Astrocyte of the spinal cord (primary cell): ENCODE results near the gene LOXL3.

ENCODE experiments used
- DNase-seq: peaks from one replicate; pipeline ENCODE4 v3.0.0; 2011; ENCODE audit warnings: low read depth, low spot score
- H3K4me3 ChIP-seq: 2 replicates; pipeline ENCODE4 v1.5.1; 2011; ENCODE audit warnings: low read depth, mild to moderate bottlenecking, low read length, moderate library complexity
- in situ Hi-C: cut with HindIII; loops from 2 replicates; pipeline ENCODE4 v1.10.0; 2017; ENCODE audit warnings: low sequenced_read_pairs
- TF ChIP-seq, protein P1 (sequence below): IDR thresholded peaks from 2 replicates; pipeline ENCODE4 v1.5.1; 2012; ENCODE audit warnings: low read depth, mild to moderate bottlenecking, low read length, inconsistent platforms

Gene LOXL3

DNA sequence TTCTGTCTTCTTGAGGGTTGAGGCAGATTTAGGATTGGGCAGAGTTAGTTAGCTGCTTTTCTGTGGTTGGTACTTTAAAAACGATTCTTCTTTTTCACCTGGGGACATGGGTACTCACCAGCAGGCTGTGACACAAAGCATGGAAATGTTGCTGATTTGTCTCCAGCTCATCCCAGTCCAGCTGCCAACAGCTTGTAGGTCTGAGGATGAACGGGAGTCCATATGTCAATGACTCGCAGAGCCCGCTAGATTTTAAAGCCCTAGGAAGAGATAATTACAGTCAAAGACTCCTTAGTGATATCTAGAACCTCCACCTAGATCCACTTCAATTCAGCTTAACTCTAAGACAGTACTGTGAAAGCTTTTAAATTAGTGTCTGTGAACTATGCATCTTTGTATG, 21.6 kb upstream of the LOXL3 start:
- DNase-seq: no peak
- H3K4me3 ChIP-seq: no peak overlapping the region
- TF ChIP-seq, protein P1, sequence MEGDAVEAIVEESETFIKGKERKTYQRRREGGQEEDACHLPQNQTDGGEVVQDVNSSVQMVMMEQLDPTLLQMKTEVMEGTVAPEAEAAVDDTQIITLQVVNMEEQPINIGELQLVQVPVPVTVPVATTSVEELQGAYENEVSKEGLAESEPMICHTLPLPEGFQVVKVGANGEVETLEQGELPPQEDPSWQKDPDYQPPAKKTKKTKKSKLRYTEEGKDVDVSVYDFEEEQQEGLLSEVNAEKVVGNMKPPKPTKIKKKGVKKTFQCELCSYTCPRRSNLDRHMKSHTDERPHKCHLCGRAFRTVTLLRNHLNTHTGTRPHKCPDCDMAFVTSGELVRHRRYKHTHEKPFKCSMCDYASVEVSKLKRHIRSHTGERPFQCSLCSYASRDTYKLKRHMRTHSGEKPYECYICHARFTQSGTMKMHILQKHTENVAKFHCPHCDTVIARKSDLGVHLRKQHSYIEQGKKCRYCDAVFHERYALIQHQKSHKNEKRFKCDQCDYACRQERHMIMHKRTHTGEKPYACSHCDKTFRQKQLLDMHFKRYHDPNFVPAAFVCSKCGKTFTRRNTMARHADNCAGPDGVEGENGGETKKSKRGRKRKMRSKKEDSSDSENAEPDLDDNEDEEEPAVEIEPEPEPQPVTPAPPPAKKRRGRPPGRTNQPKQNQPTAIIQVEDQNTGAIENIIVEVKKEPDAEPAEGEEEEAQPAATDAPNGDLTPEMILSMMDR: no peak
- in situ Hi-C loops: no loop called here

DNA sequence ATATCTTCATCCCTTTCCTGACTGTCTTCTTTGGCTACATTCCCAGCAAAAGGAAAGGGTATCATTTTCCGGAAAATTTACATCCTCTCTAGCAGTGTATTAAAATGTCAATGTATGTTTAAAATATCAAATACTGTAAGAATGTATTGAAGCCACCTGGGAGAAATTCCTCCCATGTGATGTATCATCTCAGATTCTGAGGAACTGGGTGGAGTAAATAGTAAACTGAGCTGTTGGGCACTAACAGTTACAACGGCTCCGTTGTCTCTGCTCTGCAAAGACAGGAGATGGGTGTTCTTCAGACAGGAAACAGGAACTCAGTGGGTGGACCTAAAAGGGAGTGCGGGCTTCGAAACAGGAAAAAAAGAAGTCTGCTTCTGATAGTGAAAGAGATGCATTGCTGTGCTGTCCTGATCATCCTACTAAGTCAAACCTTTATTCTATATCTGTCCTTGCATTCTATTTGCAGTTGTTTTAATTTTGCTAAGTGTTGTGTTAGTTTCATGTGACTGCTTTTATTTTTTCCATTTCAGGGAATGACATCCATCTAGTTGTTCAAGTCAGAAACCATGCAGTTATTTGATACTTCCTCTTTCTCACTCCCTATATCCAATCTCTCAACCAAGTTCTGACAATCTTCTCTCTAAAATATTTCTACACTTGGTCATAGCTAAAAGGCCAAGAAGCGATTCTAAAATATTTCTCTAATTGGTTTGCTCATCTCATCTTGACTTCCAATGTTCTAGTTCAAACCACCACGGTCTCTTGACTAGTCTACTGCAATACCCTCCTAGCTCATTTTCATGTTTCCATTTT, 20.2 kb upstream of the LOXL3 start:
- in situ Hi-C loops: no loop called here
- TF ChIP-seq, protein P1: no peak
- H3K4me3 ChIP-seq: no peak overlapping the region
- DNase-seq: peak; percentile 70

DNA sequence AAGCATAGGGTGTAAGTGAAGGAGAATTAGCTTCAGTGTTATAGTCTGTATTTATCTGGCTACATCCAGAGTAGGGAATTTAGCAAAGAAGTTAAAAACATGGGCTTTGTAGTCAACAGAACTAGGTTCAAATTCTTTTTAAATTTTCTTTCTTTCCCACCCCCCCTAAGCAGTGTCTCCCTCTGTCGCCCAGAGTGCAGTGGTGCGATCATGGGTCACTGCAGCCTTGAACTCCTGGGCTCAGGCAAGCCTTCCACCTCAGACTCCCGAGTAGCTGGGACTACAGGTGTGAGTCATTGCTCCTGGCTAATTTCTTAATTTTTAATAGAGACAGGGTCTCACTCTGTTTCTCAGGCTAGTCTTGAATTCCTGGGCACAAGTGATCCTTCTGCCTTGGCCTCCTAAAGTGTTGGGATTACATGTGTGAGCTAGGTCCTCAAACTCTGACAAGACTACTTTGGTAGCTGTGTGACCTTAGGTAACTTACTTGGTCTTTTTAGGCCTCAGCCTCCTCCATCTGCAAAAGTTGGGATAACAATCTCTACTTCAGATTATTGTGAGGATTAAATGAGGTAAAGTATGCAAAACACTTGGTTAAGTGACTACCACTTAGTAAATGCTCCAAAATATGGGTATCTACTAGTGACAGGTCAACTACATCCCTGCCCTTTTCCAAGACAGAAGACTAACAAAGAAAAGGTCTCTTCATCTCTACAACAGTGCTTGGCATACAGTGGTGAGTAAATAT, 18.6 kb upstream of the LOXL3 start:
- H3K4me3 ChIP-seq: no peak overlapping the region
- in situ Hi-C loops: no loop called here
- TF ChIP-seq, protein P1: no peak
- no peak for DNase-seq

DNA sequence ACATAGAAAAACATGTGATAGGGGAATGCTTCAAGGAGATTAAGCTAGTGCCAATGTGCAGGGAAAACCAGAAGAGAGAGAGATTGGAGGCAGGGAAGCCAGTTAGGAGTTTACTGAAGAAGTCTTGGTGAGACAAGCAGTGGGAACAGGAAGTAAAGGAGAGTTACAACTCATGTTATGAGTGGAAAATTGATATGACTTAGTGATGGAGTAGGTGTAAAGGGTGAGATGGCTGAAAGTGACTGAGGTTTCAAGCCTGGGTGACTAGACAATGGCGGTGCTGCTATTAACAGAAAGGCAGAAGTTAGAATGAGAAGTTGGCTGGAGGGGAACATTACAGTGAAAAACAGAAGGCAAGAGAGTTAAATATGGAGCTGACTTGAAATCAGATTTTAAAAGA, 17.3 kb upstream of the LOXL3 start:
- in situ Hi-C loops: no loop called here
- no peak overlapping the region for H3K4me3 ChIP-seq
- DNase-seq: no peak
- TF ChIP-seq, protein P1: no peak

DNA sequence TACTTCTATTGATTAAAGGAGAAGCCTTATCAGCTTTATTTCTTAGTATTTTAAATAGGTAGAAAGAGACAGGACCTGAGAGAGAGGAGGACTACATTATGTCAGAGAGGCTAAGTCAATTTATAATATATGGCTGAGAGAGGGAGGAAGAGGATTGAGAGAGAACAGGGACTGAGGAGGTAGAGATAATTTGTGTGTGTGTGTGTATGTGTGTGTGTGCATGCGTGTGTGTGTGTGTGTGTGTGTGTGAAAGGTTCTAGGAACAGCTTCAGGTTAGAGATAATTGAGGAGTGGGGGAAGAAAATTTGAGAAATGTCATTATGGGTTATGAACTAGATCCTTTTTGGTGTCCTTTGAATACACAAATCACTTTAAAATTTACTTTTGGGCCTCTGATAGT, 15.9 kb upstream of the LOXL3 start:
- no peak for DNase-seq
- no peak overlapping the region for H3K4me3 ChIP-seq
- in situ Hi-C loops: no loop called here
- TF ChIP-seq, protein P1: no peak

DNA sequence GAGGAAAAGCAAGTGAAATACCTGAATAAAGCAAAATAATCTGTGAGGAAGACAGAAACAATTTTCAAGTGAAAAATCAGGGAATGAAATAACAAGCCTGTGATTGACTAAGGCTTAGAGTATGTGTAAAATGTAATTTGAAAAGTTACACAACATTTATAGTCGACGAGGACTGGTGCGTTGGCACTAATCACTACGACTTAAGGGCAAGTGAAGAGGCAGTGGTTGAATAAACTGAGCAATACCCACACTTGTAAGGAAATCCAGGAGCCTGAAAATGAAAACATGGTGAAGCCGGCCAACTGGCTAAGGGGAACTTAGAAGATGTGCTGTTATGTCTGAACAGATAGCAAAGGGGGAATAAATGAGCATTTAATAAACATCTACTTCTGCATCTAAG, 14.1 kb upstream of the LOXL3 start:
- in situ Hi-C loops: no loop called here
- TF ChIP-seq, protein P1: no peak
- no peak overlapping the region for H3K4me3 ChIP-seq

More for the DNA sequence above, 14.1 kb upstream of the LOXL3 start:
- peak; percentile 65 for DNase-seq
